ENCODE data around the gene C3orf49.
A peak's percentile ranks its signal among the peaks of the same experiment; 100 is the strongest.

C3orf49 gene, protein sequence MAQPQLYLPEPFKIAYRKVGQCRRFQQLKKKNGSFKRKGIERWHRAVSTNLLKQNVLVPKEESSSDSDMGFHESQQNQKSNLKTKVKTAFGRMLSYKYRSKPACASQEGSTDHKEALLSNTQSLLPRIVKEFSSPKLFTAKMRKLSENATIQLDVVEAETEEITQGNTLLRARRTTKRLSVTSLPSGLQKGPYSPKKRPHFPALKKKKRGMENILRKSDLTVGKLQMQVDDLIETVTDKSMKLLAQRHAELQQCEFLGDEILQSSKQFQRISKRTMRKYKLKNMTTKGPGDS

DNA sequence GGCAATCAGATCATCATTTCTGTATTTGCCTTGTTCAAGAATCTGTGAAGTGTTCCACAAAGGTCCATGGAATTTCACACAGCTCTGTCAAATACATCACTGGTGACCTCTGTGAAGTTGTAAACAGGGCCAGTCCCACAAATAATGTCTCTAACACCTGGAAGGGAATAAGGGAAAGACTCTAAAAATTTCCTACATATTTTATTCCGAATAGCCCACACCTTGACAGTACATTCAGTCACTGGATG, at the start of gene C3orf49:
Gene C3orf49, plus strand, starts transcription at position 149 of the 248 bp plus-strand sequence. CDS start 173 bp downstream, outside the sequence.
- no peak for DNase-seq

DNA sequence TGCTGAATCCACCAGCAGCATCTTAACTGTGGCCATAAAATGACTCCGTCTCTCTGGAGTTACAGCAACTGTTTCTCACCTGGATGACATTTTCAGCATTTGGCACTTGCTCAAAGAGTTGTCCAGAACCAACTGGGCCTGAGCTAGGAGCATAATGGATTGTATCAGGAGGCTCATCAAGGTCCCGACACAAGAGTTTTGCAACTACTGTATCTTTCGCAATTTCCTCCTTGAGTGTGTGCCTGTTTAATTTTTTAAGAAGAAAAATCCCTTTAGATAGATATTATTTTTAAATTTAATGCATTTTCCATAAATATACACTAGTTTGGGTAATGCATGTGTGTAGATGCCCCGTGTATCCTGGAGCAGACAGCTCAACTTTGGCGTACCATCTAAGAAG, 44.3 kb upstream of the C3orf49 start:
- no peak for DNase-seq

- no peak for DNase-seq
Observed at GRCh38 chr3:63779227-63779626, 39.9 kb upstream of the C3orf49 start.

DNA sequence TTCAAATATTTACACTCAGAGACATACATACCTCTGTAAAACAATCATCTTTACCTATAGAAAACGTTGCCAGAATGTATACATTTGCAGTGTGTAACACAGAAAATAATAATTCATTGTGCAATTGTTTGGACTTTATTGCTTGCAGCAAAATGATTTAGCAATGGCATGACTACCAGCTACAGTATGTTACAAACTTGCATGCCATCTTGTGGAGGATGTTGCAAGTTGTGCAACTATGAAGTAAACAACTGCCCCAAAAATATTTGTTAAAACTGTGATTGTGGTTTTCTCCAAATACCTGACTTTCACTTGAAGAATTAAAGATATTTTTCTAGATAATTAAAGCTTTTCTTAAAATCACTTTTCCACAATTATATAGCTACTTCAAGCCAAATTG, 27.1 kb upstream of the C3orf49 start:
- no peak for DNase-seq

DNA sequence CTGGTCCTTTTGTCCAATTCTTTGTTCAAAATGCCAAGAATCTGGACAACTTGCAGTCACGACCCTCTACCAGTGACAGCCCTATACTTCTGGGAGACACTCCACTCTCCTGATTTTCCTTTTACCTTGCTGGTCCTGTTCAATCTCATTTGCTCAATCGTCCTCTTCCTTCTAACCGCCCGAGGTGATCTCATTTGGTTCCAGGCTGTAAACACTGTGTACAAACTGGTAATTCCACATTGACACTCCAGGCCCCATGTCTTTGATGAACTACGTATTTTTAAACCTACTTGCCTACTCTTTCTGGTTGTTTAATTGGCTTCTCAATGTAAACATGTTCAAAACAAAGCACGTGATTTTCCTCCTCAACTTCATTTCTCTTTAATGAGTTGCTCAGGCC, 23.7 kb upstream of the C3orf49 start:
- DNase-seq, result no peak

GRCh38 chr3:63798544-63798943, 20.6 kb upstream of the C3orf49 start:
- DNase-seq, result no peak

DNA sequence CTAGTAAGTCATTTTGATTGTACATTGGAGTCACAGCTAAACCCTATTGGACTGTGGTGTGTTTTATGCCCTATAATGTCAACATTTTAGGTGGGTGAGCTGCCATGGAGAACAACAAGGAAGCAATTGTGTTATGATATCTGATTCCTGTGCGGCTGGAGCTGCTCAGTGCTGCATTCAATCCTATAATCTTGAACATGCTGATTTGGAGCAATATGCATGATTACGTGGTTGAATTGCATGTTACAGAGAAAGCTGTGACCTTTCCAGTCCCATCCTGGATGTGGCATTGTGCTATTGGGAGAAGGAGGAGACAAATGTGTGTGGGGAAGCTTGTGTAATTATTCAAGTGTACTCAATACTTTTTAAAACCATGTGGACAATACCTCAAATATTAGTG, 20.1 kb upstream of the C3orf49 start:
- DNase-seq, result no peak

DNA sequence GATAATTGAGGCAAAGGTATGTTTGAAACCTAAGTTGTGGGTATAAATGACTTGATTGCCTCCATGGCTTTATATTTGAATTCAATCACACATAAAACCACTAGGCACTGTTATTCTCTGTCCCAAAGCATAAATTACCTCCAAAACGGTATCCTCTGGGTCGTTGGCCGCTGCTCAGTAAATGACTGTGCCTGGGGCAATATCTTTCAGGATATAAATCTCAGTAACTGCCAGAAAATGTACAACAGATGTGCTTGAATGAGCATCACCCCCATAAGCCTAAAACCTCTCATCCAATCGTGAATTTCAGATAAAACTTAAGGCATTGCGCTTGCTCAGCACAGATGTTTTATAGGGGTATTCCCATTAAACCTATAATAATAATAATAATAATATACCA, 19.0 kb upstream of the C3orf49 start:
- no peak for DNase-seq

DNA sequence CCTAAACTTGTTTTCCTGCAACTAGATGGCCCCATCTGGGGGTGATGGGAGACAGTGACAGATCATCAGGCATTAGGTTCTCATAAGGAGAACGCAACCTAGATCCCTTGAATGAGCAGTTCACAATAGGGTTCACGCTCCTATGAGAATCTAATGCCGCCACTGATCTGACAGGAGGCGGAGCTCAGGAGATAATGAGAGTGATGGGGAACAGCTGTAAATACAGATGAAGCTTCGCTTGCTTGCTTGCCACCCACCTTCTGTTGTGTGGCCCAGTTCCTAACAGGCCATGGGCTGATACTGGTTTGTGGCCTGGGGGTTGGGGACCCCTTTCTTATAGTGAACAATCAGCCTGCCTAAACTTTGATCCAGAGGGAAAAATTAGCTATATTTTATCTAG, 15.2 kb upstream of the C3orf49 start:
- peak; percentile 31 for DNase-seq

DNA sequence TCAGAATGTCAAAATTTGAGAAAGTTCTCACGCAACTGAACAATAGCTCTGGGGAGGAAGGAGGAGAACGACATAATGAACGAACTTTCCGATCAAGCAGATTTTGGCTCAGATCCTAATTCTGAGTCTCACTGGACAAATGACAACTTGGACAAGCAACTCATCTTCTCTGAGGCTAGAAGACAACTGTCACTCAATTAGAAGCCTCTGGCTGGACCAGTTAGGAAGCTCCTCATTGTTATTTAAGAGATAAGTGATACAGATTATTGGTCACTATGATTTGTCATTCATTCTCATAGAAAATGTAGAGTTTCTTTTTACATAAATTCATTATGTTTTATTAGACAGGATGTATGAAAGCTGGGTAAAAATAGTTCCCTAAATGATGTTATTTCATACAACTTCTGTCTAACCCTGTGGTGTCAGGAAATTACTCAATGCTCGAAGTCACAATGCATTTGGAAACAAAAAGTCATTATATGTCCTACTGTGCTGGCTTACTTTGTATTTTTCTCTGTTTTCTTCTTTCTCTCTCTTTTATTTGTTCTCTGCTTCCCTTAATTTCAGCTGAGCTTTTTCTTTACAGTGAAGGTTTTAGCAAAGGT, 11.0 kb upstream of the C3orf49 start:
- DNase-seq, result no peak

- DNase-seq, result no peak
Observed at GRCh38 chr3:63808633-63809032, 10.5 kb upstream of the C3orf49 start.

- no peak for DNase-seq
Observed at GRCh38 chr3:63809607-63810006, 9.5 kb upstream of the C3orf49 start.

- DNase-seq, result no peak
Observed at GRCh38 chr3:63814237-63814636, 4.9 kb upstream of the C3orf49 start.

- DNase-seq, result no peak
Observed at GRCh38 chr3:63817225-63817624, 1.9 kb upstream of the C3orf49 start.

DNA sequence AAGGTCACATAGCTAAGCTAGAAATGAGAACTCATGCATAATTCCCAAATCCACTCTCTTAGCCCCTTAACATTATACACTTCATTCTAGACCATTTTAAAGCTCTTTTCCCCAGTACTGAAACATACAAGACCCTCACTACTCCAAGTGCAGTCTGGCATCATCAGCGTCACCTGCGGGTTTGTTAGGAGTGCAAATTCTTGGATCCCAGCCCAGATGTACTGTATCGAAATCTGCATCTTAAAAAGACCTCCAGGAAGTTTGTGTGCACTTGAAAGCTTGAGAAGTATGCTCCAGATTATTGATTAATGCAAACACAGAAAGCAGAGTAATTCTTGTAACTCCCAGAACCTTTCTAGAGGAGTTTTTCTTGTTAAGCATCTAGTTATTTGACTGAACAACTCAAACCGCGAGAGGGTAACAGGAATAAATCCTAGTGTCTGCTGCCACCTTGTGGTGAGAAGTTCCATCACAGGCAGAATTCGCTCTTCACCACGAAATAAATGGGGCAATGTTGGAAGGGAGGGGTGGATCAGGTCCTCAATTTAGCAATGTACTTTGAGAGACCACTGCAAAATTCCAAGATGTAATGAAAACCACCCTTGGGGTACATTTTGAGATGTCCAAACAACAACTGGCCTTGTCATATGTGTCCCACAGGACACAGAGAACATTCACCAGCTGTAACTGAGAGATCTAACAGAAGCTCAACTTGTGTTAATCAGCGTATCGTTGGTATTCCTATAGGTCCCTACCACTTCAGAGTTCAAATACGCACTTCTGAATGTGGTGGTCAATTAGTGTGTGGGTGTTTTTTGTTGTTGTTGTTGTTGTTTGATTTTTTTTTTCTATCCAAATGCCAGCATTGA, 583 bp upstream of the C3orf49 start:
- DNase-seq, result peak; percentile 82

DNA sequence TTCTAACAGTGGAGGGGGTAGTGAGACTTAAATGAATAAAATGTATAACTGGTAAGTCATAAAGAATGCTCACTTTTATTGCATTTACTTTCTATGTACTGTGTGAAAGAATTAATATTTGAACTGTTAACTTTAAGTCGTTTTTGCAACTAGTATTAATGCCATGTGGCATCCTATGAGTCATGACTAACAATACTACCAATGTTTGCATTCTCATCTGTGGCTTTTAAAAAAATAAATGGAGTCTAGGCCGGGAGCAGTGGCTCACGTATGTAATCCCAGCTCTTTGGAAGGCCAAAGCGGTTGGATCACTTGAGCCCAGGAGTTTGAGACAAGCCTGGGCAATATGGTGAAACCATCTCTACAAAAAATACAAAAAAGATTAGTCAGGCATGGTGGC, 5.2 kb downstream of the C3orf49 start:
- DNase-seq, result no peak

DNA sequence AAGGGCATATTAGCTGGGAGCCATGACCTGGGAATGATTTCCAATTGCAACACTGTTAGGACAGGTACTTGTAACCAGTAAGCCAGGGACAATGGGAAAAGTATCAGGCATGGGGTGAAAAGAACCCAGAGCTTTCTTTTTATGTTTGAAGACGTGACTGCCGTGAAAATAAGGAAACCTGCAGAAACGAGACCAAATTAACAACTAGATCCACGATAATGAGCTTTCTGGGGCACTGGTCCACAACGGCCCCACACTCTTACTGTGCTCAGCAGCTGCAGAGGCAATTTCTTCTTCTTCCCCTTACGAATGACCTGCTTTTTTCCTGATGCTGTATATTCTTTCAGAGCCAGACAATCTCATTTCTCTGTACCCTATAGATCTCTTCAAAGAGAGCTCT, 11.4 kb downstream of the C3orf49 start:
- DNase-seq, result no peak

GRCh38 chr3:63832395-63832794, 13.3 kb downstream of the C3orf49 start:
- DNase-seq, result no peak

DNA sequence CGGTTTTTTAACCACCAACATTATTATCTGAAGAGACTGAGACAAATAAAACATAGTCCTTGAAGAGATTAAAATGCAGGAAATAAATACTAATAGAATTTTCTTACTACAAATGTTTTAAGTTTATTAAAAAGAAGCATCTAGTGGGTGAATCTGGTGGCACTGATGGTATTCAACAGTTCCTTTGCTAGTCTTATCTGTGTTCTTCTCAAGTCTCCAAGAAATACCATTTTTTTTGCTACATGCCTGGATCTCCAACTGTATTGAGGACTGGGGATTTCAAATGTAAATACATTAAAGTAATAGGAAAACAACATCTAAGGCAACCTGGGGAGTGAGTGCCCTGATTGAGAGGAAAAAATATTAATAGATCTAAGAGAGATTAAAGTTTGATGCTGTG, 22.6 kb downstream of the C3orf49 start:
- no peak for DNase-seq

- DNase-seq, result no peak
Observed at GRCh38 chr3:63842127-63842526, 23.0 kb downstream of the C3orf49 start.

GRCh38 chr3:63845215-63845614, 26.1 kb downstream of the C3orf49 start:
- DNase-seq, result no peak

DNA sequence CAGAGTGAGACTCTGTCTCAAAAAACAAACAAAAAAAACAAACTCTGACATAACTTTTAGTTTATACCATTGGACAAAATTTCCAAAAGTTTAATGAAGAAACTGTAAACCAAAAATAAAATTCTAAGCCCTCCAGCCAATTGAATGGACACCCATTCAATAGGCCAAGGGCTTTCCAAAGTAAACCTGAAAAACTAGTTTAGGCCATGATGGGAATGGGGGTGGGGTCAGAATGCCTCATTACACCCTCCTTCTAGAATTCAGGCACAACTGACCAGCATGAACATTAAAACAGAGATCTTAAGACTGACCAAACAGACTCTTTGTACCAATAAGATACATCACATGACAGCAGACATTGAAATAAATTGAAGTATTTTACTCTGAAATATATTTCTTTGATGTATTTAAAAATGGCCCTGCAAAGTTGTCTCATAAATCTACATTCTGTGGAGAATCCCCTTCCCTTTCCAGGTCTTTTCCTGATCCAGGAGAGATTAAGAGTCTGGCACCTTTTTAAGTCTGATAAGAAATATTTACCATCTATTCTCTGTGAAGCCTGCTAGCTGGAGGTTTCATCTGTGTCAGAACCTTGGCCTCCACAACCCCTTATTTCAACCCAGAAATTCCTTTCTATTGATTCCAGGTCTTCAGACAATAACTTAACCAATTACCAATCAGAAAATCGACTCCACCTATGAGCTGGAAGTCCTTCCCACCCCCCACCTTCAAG, 28.8 kb downstream of the C3orf49 start:
- DNase-seq, result no peak

DNA sequence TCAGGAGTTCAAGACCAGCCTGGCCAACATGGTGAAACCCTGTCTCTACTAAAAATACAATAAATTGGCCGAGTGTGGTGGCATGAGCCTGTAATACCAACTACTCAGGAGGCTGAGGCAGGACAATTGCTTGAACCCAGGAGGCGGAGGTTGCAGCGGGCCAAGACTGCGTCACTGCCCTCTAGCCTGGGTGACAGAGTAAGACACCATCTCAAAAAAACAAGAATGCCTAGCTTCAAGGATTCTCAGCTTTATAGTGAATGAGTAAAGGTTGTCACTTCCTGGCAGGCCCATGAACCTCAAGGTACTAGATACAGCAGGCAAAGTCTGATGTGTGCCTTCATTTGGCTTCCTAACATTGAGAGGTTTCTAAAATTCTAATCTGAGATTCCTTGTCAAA, 30.1 kb downstream of the C3orf49 start:
- DNase-seq, result no peak

DNA sequence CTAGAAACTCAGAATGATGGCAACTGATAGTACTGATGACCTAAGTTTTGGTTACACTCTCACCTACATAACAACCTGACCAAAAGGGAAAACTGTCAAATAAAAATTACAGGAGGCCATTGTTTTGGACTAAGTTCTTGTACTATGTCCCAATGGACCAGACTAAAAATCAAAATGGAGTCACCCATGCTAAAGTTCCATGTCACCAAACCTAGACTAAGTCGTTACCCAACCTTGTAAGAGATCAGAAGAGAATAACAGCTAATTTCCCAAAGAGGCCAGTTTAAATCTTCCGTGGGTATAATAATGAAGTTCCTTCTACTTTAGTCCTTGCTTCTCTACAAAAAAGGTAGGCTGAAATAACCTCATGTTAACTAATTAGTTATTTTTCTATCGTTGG, 32.2 kb downstream of the C3orf49 start:
- DNase-seq, result no peak
